ENCODE measurements around the gene MRC2. TPM values are rescaled to one million over a fixed set of nuclear protein-coding genes. Genes with fewer than 3 reads are reported as not detected.

Gene MRC2
- total and polyA plus RNA-seq, 9 donors, result 12.9 to 134 (median 90.2) TPM

- no peaks in the 10 kb centered on the region for H3K36me3 ChIP-seq
- H3K4me3 ChIP-seq, result no peak overlapping the region
- no peak for TF ChIP-seq POLR2A (IDR thresholded peaks at IDR 0.05)
- TF ChIP-seq EP300 (IDR thresholded peaks at IDR 0.05), result no peak
- TF ChIP-seq CTCF (IDR thresholded peaks at IDR 0.05), result no peak
- no peak for DNase-seq
- H3K27ac ChIP-seq, result no peak overlapping the region
- H3K27me3 ChIP-seq, result no peaks in the 10 kb centered on the region
- no peaks in the 10 kb centered on the region for H3K9me3 ChIP-seq
- H3K4me1 ChIP-seq (ENCODE audit: insufficient read depth), result peaks cover 5% of the 10 kb centered on the region
- intact Hi-C loops (cut with DNase I), result no loop called here
- 95 to 97% (median 96%) methylated on average over 3 of the region's 3 CpGs for WGBS, 3 donors
Measured at GRCh38 chr17:62720126-62720850, 92.8 kb downstream of the MRC2 start.

GRCh38 chr17:62722625-62723024, 95.2 kb downstream of the MRC2 start:
- Histone ChIP-seq H3K36me3 (no peaks in the 10 kb centered on the region), H3K27me3 (no peaks in the 10 kb centered on the region), H3K4me1 (ENCODE audit: insufficient read depth) (peaks cover 5% of the 10 kb centered on the region), H3K27ac (no peak overlapping the region), H3K4me3 (no peak overlapping the region), H3K9me3 (no peaks in the 10 kb centered on the region)
- DNase-seq, result no peak
- 0 to 8% (median 1%) methylated on average over 1 of the region's 1 CpG for WGBS, 3 donors
- no peak for TF ChIP-seq CTCF (IDR thresholded peaks at IDR 0.05)
- TF ChIP-seq POLR2A (IDR thresholded peaks at IDR 0.05), result no peak
- no peak for TF ChIP-seq EP300 (IDR thresholded peaks at IDR 0.05)
- intact Hi-C loops (cut with DNase I), result no loop called here

GRCh38 chr17:62723842-62724241, 96.4 kb downstream of the MRC2 start:
- H3K4me3 ChIP-seq, result no peak overlapping the region
- H3K9me3 ChIP-seq, result no peaks in the 10 kb centered on the region
- no peak for DNase-seq
- no peaks in the 10 kb centered on the region for H3K36me3 ChIP-seq
- H3K27ac ChIP-seq, result no peak overlapping the region
- peaks cover 5% of the 10 kb centered on the region for H3K4me1 ChIP-seq (ENCODE audit: insufficient read depth)
- intact Hi-C loops (cut with DNase I), result no loop called here
- WGBS, 3 donors, result 26 to 36% (median 30%) methylated on average over 7 of the region's 7 CpGs
- no peaks in the 10 kb centered on the region for H3K27me3 ChIP-seq
- no peak for TF ChIP-seq EP300 (IDR thresholded peaks at IDR 0.05)
- TF ChIP-seq CTCF (IDR thresholded peaks at IDR 0.05), result no peak
- TF ChIP-seq POLR2A (IDR thresholded peaks at IDR 0.05), result no peak

GRCh38 chr17:62724398-62725146, 97.1 kb downstream of the MRC2 start:
- Histone ChIP-seq H3K4me3 (no peak overlapping the region), H3K27me3 (no peaks in the 10 kb centered on the region), H3K4me1 (ENCODE audit: insufficient read depth) (peaks cover 5% of the 10 kb centered on the region), H3K9me3 (no peaks in the 10 kb centered on the region), H3K27ac (no peak overlapping the region), H3K36me3 (no peaks in the 10 kb centered on the region)
- no peak for TF ChIP-seq POLR2A (IDR thresholded peaks at IDR 0.05)
- TF ChIP-seq CTCF (IDR thresholded peaks at IDR 0.05), result no peak
- no peak for TF ChIP-seq EP300 (IDR thresholded peaks at IDR 0.05)
- 55 to 67% (median 59%) methylated on average over 16 of the region's 16 CpGs for WGBS, 3 donors
- intact Hi-C loops (cut with DNase I), result no loop called here
- DNase-seq, result no peak
